COLO829 (cell line): ENCODE measurements around the gene PI4K2B.
"Not testable (repeated sequence)": the region's sequence is repeated elsewhere in the genome, so short reads cannot be mapped to it uniquely, and the experiment has no call there.

Experiments used
- DNase-seq: peaks from one replicate; pipeline ENCODE4 v3.0.0; 2012; ENCODE audit warnings: low spot score

PI4K2B gene

GRCh38 chr4:25233737-25234389 lies at the start of gene PI4K2B:
PI4K2B (plus strand) TSS chr4:25234033; CDS start chr4:25234164, 131 bp downstream.
- DNase-seq, result peak; percentile 63

GRCh38 chr4:25184056-25184455 lies 49.8 kb upstream of the PI4K2B start:
- DNase-seq, result no peak

- DNase-seq, result no peak
Measured at GRCh38 chr4:25190407-25190806, 43.4 kb upstream of the PI4K2B start.

GRCh38 chr4:25198713-25199112 lies 35.1 kb upstream of the PI4K2B start:
- no peak for DNase-seq

- no peak for DNase-seq
Measured at GRCh38 chr4:25207997-25208396, 25.8 kb upstream of the PI4K2B start.

- no peak for DNase-seq
Measured at GRCh38 chr4:25209702-25210101, 24.1 kb upstream of the PI4K2B start.

- DNase-seq, result no peak
Measured at GRCh38 chr4:25211721-25212120, 22.1 kb upstream of the PI4K2B start.

- DNase-seq, result no peak
Measured at GRCh38 chr4:25212822-25213221, 21.0 kb upstream of the PI4K2B start.

- DNase-seq, result no peak
Measured at GRCh38 chr4:25213347-25213979, 20.4 kb upstream of the PI4K2B start.

GRCh38 chr4:25214750-25215149 lies 19.1 kb upstream of the PI4K2B start:
- DNase-seq, result not testable (repeated sequence)

- DNase-seq, result no peak
Measured at GRCh38 chr4:25215511-25215910, 18.3 kb upstream of the PI4K2B start.

GRCh38 chr4:25221377-25221776 lies 12.5 kb upstream of the PI4K2B start:
- no peak for DNase-seq

GRCh38 chr4:25223802-25224375 lies 9.9 kb upstream of the PI4K2B start:
- no peak for DNase-seq

- DNase-seq, result no peak
Measured at GRCh38 chr4:25229804-25230203, 4.0 kb upstream of the PI4K2B start.

GRCh38 chr4:25233194-25233593 lies 639 bp upstream of the PI4K2B start:
- DNase-seq, result no peak

- DNase-seq, result peak; percentile 42
Measured at GRCh38 chr4:25234390-25235370, 847 bp downstream of the PI4K2B start.

- DNase-seq, result no peak
Measured at GRCh38 chr4:25235401-25235800, 1.6 kb downstream of the PI4K2B start.

- DNase-seq, result not testable (repeated sequence)
Measured at GRCh38 chr4:25236030-25236429, 2.2 kb downstream of the PI4K2B start.

- DNase-seq, result no peak
Measured at GRCh38 chr4:25236971-25237370, 3.1 kb downstream of the PI4K2B start.

GRCh38 chr4:25238052-25238451 lies 4.2 kb downstream of the PI4K2B start:
- DNase-seq, result no peak

GRCh38 chr4:25239528-25239927 lies 5.7 kb downstream of the PI4K2B start:
- DNase-seq, result not testable (repeated sequence)

GRCh38 chr4:25240754-25241210 lies 6.9 kb downstream of the PI4K2B start:
- DNase-seq, result not testable (repeated sequence)
